ENCODE data around the gene MPZ.
"Not testable (repeated sequence)": the region's sequence is repeated elsewhere in the genome, so short reads cannot be mapped to it uniquely, and the experiment has no call there.

Gene MPZ

DNA sequence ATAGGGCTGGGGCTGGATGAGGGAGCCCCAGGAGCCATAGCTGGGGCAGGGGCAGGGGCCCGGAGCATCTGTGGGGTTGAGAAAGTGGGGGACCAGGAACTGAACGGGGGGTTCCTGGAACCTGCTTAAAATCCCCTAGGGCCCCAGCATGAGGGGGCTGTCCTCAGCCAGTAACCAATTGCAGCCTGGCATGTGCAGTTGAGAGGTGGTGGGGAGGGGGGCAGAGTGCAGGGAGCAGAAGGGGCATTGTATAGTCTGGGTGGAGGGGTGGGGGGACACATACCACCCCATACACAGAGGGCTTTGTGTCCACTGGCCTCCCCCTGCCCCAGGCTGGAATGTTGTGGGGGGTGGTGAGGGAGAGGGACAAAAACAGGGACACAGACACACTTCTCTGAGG is at the start of gene MPZ:
Gene MPZ, minus strand, starts transcription at position 101 of the 400 bp plus-strand sequence. Its CDS starts 63 bp downstream, at position 38.
- no peak for DNase-seq (ENCODE audit: low spot score)

DNA sequence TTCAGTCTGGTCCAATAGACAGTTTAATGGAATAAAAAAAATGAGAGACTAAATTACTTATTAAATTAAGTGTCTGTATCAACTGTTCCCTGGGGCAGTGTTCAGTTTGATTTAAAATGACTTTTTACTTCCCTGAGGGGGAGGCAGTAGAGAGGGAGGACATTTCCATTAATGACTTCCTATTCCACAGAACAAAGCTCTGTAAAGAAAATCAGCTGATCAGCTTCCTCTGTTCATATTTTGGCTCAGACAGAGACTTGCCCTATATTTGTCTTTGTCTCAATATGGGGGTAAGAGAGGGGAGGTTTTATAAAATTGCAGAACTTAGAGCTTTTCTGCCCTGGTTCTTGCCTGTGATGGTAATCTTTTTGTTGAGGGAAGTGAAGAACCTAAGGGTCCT is 49.5 kb upstream of the MPZ start:
- DNase-seq (ENCODE audit: low spot score) = peak; percentile 77

DNA sequence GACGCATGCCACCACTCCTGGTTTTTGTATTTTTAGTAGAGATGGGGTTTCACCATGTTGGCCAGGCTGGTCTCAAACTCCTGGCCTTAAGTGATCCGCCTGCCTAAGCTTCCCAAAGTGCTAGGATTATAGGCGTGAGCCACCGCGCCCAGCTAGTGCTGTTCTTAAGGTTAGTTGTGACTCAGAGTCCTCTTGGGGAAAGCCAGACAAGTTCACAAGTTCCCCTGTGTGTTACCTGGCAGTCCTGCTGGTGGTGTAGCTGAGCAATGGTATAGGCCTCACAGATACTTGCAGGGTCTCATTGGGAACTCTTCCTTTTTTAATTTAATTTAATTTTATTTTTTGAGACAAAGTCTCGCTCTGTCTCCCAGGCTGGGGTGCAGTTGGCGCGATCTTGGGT is 47.3 kb upstream of the MPZ start:
- no peak for DNase-seq (ENCODE audit: low spot score)

DNA sequence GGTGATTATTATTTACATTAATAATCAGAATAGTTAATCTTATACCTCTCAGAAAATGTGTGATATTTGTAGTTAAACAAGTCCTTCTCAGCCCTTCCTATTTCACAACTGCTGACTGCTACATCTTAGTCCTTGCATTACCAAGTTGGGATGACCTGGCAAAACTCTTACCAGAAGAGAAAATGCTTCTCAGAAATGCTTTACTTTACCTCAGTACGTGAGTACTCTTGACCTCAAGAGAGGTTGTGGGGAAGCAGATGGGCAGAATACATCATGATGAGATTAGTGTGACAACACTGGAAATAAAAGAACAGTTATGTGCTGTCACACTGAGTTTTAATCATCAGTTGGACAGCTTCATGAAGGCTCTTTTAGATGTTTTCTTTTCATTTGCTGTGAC is 41.7 kb upstream of the MPZ start:
- DNase-seq (ENCODE audit: low spot score) = no peak

DNA sequence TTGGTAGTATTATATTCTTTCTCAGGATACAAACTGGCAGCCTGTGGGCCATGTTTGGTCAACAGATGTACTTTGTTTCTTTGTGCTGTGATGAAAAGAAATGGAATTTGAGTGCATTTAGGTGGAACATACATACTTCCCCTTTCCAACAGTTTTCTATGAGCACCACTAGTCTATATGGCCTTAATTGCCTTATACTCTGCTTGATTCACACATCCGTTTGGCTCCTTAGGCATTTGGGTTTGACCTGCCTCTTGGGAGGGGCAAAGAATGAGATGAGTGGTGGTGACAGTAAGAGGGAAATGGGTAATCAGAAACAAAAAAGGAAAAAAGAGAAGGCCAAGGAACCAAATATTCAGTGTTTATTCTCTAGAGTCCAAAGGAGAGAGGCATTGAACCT is 40.9 kb upstream of the MPZ start:
- no peak for DNase-seq (ENCODE audit: low spot score)

DNA sequence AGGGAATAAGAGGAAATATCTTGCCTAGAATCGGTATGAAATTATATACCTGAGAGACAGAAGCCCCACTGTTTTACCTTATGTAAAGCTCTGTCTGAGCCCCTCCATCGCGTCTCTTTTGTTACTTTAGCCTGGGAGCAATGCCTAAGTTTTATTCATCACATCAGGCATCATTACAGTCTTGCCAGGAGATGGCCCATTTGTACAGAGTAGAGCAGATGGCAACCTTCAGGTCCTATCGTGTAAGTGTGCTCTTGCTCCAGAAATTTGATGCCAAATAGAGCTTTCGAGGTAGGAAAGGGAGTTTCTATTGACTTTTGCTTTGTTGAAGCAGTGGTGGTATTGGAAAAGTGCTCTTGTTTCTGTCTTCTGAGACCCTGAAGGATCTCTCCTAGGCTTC is 33.1 kb upstream of the MPZ start:
- DNase-seq (ENCODE audit: low spot score) = peak; percentile 18

DNA sequence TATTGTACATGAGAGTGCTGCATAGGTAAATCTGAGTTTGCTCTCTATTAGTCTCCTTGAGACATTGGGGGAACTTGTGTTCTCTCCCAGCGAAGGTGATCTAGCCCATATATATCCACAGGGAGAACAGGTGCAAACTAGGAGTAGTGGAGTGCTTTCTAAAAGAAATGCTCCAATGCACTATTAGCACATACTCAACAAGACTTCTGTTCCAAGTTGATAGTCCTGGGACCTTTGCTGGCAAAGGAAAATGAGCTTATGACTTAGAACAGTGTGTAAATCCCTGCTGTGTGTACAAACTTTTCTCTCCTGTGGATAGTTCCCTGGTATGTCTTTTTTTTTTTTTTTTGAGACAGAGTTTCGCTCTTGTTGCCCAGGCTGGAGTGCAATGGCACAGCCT is 32.4 kb upstream of the MPZ start:
- no peak for DNase-seq (ENCODE audit: low spot score)

DNA sequence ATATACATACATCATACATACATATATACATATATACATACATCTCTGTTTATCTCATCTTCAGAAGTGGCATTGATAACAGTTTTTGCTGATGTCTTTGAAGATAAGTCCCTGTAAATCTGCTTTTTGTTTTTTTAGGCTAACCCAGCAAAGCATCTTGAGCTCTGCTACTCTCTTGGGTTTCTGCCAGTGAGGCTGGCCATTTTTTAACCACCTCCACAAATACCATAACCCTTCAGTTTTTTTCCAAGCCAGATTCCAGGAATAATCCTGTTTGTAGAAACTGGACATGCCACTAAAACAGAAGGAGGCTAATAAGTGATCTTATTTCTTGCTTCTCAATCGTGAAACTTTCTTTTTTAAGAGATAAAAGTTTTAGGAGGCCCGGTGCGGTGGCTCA is 26.0 kb upstream of the MPZ start:
- no peak for DNase-seq (ENCODE audit: low spot score)

DNA sequence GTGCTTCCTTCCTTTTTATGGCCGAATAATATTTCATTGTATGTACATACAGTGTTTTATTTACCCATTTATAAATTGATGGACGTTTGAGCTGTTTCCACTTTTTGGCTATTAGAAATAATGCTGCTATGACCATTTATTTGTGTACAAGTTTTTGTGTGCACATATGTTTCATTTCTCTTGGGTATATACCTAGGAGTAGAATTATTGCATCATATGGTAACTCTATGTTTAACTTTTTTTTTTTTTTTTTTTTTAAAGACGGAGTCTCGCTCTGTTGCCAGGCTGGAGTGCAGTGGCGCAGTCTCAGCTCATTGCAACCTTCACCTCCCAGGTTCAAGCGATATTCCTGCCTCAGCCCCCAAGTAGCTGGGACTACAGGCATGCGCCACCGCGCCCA is 23.4 kb upstream of the MPZ start:
- DNase-seq (ENCODE audit: low spot score) = no peak

DNA sequence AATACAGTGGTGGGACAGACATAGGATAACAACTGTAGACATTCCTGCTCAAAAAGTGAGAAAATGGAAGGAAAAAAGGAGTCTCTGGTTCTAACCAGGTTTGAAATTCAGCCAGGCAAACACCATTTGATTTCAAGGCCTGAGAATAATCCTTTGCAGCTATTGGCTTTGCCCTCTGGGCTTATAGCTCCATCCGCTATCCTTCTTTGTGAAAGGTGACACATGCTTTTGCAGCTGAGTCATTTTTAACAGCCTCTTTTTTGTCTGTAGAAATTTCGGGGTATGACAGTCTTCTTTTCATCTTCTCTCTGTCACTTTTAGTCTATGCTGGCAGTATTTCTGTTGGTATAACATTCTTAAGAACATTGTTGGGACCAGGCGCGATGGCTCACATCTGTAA is 20.6 kb upstream of the MPZ start:
- DNase-seq (ENCODE audit: low spot score) = no peak

DNA sequence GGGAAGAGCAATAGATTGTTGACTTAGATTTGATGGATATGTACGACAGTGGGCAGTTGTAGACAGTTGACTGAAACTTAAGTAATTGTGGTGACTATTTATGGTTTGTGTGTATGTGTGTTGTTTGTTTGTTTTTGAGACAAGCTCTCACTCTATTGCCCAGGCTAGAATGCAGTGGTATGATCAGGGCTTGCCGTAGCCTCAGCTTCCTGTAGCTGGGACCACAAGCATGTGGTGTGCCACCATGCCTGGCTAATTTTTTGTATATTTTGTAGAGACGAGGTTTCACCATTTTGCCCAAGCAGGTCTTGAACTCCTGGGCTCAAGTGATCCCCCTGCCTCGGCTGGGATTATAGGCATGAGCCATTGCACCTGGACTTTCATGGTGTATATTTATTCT is 14.3 kb upstream of the MPZ start:
- no peak for DNase-seq (ENCODE audit: low spot score)

DNA sequence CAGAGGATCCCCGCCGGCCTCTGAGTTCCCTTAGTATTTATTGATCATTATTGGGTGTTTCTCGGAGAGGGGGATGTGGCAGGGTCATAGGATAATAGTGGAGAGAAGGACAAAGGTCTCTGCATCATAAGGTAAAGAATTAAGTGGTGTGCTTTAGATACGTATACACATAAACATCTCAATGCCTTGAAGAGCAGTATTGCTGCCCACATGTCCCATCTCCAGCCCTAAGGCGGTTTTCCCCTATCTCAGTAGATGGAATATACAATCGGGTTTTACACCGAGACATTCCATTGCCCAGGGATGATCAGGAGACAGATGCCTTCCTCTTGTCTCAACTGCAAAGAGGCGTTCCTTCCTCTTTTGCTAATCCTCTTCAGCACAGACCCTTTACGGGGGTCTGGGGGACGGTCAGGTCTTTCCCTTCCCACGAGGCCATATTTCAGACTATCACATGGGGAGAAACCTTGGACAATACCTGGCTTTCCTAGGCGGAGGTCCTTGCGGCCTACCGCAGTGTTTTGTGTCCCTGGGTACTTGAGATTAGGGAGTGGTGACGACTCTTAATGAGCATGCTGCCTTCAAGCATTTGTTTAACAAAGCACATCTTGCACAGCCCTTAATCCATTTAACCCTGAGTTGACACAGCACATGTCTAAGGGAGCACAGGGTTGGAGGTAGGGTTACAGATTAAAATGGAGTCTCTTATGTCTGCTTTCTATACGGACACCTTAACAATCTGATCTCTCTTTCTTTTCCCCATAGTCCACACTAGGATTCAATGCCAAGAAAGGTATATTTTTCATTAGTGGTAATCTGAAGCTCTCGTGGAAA is 6.3 kb upstream of the MPZ start:
- DNase-seq (ENCODE audit: low spot score) = not testable (repeated sequence)

DNA sequence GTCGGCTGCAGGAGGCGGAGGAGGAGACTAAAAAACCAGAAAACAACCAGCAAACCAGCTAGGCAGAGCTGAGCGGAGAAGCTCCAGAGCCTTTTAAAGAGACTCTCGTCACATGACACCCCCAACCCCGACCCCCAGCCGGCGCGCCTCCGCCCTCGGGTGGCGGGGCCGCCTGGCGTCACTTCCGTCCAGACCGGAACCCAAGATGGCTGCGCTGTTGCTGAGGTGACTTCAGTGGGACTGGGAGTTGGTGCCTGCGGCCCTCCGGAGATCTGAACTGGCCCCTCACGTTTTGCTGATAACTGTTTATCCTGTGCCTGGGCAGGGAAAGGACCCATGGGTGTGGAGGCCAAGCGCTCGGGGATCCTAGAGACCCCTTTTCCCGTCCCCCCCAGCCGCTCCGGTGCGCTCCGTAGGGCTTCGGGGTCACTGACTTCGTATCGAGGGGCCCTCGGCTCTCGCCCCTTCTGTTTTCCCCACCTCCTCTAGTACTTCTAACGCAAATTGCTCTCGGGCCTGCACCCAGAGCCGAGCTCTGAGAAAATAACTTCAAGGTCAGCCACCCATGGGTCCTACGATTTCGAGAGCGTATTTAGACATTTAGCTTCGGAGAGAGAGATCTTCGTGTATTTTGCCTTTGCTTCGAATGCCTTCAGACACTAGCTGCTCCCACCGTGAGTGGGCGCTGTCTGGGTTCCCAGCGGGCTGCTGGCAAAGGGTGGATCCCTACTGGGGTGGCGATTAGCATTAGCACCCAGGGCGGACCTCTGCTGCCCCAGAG is 4.6 kb upstream of the MPZ start, which contains the start of gene SDHC:
Gene SDHC, plus strand, starts transcription at position 181 of the 781 bp plus-strand sequence. Its CDS starts 25 bp downstream, at position 206.
- DNase-seq (ENCODE audit: low spot score) = peak; percentile 95

DNA sequence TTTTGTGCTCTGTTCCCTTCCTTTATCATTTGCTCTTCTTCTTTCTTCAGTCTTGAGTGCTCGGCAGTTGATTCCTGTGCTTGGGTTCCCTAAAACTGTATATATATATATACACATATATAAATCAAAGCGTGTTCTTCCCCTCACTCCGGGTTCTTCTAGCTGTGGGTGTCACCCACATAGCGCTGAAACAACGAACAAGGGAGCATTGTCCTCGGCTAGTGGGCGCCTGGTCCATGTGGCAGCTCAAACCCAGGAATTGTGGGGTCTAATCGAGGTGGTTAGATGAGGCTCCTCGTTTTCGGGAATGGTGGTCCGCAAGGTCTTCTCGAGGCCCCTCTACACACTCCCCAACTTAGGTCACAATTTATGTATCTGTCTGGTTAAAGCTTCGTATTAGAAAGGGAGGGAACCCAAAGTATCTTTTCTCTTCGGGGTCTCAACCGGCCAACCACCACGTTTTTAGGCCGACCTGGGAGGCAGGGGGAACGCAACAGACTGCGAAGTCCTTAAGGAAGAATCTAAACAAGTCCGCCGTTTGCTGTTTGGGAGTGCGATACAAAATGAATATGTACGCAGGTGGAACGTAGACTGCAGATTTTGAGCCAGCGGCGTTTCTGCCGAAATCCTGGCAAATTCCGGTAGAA is 3.9 kb upstream of the MPZ start:
- peak; percentile 80 for DNase-seq (ENCODE audit: low spot score)

DNA sequence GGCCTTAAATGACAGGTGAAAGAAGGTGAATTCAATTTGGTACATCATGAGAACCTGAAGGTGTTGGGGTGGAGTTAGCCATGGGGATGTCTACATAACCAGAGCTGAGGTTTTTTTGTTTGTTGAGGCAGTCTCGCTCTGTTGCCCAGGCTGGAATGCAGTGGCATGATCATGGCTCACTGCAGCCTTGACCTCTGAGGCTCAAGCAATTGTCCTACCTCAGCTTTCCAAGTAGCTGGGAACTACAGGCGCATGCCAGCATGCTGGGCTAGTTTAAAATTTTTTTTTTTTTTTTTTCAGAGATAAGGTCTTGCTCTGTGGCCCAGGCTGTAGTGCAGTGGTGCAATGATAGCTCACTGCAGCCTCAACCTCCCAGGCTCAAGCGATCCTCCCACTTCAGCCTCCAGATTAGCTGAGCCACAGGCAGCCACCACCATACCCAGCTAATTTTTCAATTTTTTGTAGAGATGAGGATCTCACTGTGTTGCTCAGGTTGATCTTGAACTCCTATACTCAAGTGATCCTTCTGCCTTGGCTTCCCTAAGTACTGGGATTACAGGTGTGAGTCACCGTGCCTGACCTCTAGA is 1.9 kb upstream of the MPZ start:
- DNase-seq (ENCODE audit: low spot score) = no peak

DNA sequence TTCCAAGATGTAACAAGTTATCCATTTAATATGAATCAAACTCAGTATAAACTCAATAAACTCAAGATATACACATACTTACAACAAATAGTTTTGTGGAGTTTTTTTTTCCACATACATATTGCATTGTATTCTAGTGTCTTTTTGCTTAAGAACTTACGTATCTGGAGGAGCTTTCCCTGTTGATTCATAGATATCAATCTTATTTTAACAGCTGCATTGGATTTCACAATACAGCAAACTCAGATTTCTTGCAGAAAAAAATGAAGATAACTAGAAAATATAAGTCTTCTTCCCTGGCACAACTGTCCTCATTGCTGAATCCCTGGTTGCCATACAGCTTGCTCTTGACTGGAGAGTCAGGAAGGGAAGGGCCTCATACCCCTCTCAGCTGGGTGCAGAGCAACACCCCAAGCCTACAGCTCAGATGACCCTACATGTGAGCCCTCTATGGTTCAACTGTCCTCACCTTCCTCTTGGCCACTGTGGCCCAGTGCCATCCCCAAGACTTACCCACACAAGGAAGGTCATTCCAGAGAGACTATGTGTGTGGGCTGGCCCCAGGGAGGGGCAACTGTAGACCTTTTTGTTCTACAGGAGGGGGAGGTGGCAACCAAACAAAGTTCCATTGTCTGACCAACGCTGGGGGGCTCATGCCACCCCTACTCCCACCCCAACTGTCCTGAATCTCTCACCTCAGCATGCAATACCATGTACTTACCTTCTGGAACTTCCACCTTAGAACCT is 1.7 kb downstream of the MPZ start:
- no peak for DNase-seq (ENCODE audit: low spot score)

DNA sequence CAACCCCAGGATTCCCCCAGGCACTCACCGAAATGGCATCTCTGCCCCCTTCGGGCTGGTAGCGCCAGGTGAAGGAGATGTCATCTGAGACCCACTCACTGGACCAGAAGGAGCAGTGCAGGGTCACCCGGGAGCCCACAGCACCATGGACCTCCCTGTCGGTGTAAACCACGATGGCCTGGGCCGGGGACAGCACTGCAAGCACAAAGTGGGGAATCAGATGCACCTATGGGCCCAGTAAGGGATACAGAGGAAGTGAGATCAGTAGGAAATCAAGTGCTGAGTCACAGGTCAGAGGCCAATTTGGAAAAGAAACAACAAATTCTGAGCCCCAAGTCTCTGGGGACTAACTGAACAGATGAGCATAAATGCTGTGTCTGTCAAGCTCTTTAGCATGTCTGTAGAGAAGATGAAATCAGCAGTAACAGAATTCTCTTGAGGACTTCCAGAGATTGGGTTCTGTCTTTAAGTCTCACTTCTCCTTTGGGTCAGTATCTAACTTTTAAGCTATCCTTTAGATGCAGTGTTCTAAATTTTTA is 2.5 kb downstream of the MPZ start:
- DNase-seq (ENCODE audit: low spot score) = peak; percentile 20

DNA sequence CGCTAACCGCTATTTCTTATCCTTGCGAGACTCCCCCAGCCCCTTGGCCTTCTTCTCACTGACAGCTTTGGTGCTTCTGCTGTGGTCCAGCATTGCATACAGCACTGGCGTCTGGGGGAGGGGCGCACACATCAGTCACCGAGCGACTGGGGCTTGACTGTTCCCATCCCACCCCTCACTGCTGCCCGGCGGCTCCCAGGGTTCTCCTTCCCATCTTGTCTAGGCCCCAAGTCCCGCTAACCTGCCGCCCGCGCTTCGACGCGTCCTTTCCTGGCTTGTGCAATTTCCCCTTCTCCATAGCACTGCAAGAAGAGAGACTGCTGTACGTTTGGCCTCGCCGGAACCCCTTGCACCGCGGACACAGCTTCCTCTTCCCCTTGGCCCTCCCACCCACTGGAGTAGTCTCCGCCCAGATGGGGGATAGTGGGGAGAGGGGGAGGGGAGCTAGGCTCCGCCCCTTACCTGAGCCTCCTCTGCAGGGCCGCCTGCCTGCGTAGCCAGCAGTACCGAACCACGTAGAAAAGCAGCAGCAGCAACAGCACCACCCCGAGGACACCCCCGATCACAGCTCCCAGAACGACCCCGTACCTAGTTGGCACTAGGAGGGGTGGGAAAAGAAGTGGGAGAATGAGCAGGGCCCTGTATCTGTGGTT is 3.8 kb downstream of the MPZ start:
- peak; percentile 77 for DNase-seq (ENCODE audit: low spot score)

DNA sequence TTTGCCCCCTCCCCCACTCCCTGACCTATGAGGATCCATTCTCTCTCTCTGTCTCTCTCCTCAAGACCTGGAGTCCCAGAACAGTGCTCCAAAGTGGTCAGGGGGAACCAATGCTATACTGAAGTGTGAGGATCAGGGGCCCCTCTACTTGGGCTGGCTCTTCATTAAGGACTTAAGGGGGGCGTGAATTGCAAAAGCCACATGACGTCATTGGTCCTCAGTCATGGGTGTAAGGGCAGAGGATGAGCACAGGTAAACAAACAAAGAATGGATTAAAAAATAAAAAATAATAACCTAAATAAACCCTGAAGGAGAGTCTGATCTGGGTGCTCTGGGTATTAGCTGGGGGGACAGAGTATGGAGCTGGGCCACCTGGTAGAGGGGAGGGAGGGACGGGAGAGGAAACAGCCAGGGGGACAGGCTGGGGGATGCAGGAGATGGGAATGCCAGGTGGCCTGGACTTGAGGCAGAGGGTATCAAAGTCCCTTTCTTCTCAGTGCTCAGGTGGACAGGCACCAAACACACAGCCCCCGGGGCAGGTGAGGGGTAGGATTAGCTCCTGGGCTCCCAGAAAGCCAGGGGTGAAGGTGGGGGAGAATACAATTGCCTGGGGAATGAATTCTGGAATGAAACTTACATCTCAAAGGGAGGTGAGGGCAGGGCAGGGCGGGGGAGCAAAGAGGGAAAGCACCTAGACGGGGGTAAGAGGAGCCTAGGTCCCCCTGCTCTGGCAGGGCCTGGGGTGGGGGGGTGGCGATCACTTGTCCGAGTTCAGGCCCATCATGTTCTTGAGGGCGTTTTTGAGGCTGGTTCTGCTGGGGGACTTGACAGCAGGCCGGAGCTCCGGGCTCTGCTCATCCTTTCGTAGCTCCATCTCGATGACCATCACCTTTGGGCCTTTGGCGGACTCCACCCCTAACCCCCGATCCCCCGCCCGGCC is 4.6 kb downstream of the MPZ start:
- no peak for DNase-seq (ENCODE audit: low spot score)

DNA sequence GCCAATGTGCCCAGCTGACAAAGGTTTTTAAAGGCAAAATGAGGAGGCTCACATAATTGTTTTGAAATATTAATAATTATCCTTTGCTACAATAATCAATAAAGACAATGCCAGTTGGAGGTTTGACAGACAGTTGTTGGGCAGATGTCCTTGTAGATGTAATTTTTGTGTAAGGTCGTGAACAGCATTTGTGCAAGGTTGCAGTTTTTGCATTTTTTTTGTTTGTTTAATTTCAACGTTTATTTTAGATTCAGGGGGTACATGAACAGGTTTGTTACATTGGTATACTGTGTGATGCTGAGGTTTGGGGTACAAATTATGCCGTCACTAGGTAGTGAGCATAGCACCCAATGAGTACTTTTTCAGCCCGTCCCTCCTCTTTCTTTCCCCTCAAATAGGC is 9.3 kb downstream of the MPZ start:
- DNase-seq (ENCODE audit: low spot score) = no peak

All from pons (tissue), 1 donor.